Mesothelial cell of epicardium (in vitro differentiated cells): Measurements from ENCODE around the gene KANSL1. TPM values are rescaled to one million over a fixed set of nuclear protein-coding genes. Genes with fewer than 3 reads are reported as not detected.

Experiments used
- DNase-seq, 2 experiments: peaks; one replicate each; pipeline ENCODE4 v3.0.0; 2021; ENCODE audit warnings: low spot score in 2 of 2; ENCODE audit not compliant: unreplicated experiment in 2 of 2
- H3K27ac Mint-ChIP-seq: 2 replicates; pipeline ENCODE4 v1.8.0; 2021; ENCODE audit warnings: mixed read lengths
- H3K27me3 Mint-ChIP-seq: 2 replicates; pipeline ENCODE4 v1.8.0; 2021; ENCODE audit warnings: low read depth, mixed read lengths
- H3K36me3 Mint-ChIP-seq: 2 replicates; pipeline ENCODE4 v1.8.0; 2021; ENCODE audit warnings: mixed read lengths
- H3K4me1 Mint-ChIP-seq: 2 replicates; pipeline ENCODE4 v1.8.0; 2021; ENCODE audit warnings: mixed read lengths
- H3K4me3 Mint-ChIP-seq: 2 replicates; pipeline ENCODE4 v1.8.0; 2021; ENCODE audit warnings: mild to moderate bottlenecking, moderate library complexity, mixed read lengths
- H3K9me3 Mint-ChIP-seq: 2 replicates; pipeline ENCODE4 v1.8.0; 2021; ENCODE audit warnings: mixed read lengths
- total RNA-seq: library from RNA; stranded (reverse); gene quantifications from 3 replicates; pipeline ENCODE4 v1.2.1, GENCODE V29; 2021
- TF ChIP-seq, protein P1 (sequence below): fragments of 200-600 bp; sonication (generic); IDR thresholded peaks from one replicate; pipeline ENCODE4 v1.5.0; 2021; ENCODE audit warnings: antibody characterized with exemption; ENCODE audit not compliant: unreplicated experiment

Gene KANSL1
- total RNA-seq, 1 donor from 2014 or later = 189 TPM

DNA sequence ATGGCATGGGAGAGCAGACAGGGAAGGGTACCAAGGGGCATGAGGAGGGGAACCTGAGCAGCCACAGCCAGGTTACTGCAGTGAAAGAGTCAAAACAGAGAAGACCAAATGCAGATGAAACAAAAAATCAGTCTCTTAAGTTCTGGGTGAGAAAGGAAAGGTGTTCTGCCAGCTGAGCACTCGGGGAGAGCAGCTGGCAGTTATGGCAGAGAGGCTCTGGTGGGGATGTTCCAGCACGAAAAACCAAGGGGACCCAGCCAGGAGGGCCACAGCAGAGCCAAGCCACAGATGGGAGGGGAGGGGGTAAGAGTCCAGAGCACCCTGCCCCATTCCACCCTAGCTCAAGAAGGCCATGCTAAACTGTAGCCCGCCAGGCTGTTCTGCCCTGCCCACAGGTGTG, 162.5 kb downstream of the KANSL1 start:
- no peaks in the 10 kb centered on the region for H3K4me1 Mint-ChIP-seq
- TF ChIP-seq, protein P1, sequence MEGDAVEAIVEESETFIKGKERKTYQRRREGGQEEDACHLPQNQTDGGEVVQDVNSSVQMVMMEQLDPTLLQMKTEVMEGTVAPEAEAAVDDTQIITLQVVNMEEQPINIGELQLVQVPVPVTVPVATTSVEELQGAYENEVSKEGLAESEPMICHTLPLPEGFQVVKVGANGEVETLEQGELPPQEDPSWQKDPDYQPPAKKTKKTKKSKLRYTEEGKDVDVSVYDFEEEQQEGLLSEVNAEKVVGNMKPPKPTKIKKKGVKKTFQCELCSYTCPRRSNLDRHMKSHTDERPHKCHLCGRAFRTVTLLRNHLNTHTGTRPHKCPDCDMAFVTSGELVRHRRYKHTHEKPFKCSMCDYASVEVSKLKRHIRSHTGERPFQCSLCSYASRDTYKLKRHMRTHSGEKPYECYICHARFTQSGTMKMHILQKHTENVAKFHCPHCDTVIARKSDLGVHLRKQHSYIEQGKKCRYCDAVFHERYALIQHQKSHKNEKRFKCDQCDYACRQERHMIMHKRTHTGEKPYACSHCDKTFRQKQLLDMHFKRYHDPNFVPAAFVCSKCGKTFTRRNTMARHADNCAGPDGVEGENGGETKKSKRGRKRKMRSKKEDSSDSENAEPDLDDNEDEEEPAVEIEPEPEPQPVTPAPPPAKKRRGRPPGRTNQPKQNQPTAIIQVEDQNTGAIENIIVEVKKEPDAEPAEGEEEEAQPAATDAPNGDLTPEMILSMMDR = no peak
- H3K9me3 Mint-ChIP-seq = no peaks in the 10 kb centered on the region
- H3K4me3 Mint-ChIP-seq = no peak overlapping the region
- H3K27me3 Mint-ChIP-seq = no peaks in the 10 kb centered on the region
- H3K36me3 Mint-ChIP-seq = peaks cover 47% of the 10 kb centered on the region
- H3K27ac Mint-ChIP-seq = no peak overlapping the region
- no peak for DNase-seq

GRCh38 chr17:46029627-46030026, 163.6 kb downstream of the KANSL1 start:
- TF ChIP-seq, protein P1 = no peak
- H3K4me1 Mint-ChIP-seq = no peaks in the 10 kb centered on the region
- H3K27ac Mint-ChIP-seq = no peak overlapping the region
- DNase-seq = no peak
- H3K36me3 Mint-ChIP-seq = peaks cover 45% of the 10 kb centered on the region
- H3K9me3 Mint-ChIP-seq = no peaks in the 10 kb centered on the region
- H3K27me3 Mint-ChIP-seq = no peaks in the 10 kb centered on the region
- no peak overlapping the region for H3K4me3 Mint-ChIP-seq

DNA sequence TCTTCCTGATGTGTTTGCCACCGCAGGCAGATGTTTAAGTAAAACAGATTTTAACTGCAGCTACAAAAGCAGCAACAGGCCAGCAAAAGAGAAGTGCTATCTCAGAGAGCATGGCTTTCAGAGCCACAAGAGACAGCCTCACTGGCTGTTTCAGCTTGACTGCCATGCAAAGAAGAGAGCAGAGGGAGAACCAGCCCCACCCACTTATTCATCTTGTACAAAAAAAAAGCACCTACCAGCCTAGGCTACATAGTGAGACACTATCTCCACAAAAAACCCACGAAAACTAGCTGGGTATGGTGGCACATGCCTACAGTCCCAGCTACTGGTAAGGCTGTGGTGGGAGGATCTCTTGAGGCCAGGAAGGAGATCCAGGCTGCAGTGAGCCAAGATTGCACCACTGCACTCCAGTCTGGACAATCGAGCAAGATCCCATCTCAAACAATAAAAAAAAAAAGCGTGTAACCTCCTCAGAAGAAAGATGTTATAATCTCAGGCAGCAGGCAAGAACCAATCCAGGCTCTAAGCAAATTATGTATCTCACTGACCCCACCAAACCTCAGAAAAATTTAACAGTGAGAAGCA, 164.2 kb downstream of the KANSL1 start:
- DNase-seq = no peak
- Mint-ChIP-seq H3K27me3 (no peaks in the 10 kb centered on the region), H3K4me1 (no peaks in the 10 kb centered on the region), H3K4me3 (no peak overlapping the region), H3K27ac (peak overlapping the region; percentile 21), H3K36me3 (peaks cover 42% of the 10 kb centered on the region), H3K9me3 (no peaks in the 10 kb centered on the region)
- TF ChIP-seq, protein P1 = no peak

DNA sequence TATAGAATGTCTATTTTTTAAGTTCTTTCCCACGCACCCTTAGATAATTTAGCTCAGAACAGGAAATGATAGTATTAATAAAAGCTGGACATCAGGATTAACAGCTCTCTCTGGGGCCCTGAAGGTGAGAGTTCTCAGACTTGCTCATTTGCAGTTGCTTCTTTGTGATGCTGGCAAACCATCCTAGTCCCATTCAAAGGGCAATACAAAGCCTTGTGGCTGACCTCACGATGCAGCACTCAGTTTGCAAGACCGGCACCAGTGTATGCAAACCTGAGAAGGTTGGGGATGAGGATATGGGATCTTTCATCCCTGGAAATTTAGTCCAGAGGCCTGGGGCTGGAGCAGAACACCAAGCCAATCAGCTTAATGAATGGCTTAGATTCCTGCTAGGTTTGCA, 164.9 kb downstream of the KANSL1 start:
- DNase-seq = no peak
- no peaks in the 10 kb centered on the region for H3K27me3 Mint-ChIP-seq
- TF ChIP-seq, protein P1 = no peak
- peaks cover 40% of the 10 kb centered on the region for H3K36me3 Mint-ChIP-seq
- H3K4me1 Mint-ChIP-seq = no peaks in the 10 kb centered on the region
- no peaks in the 10 kb centered on the region for H3K9me3 Mint-ChIP-seq
- no peak overlapping the region for H3K27ac Mint-ChIP-seq
- H3K4me3 Mint-ChIP-seq = no peak overlapping the region

DNA sequence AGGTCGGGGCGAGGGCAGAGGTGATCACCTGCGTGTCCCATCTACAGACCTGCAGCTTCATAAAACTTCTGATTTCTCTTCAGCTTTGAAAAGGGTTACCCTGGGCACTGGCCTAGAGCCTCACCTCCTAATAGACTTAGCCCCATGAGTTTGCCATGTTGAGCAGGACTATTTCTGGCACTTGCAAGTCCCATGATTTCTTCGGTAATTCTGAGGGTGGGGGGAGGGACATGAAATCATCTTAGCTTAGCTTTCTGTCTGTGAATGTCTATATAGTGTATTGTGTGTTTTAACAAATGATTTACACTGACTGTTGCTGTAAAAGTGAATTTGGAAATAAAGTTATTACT, 165.3 kb downstream of the KANSL1 start:
- H3K36me3 Mint-ChIP-seq = peaks cover 40% of the 10 kb centered on the region
- no peak overlapping the region for H3K4me3 Mint-ChIP-seq
- H3K4me1 Mint-ChIP-seq = no peaks in the 10 kb centered on the region
- H3K27me3 Mint-ChIP-seq = no peaks in the 10 kb centered on the region
- TF ChIP-seq, protein P1 = no peak
- DNase-seq = no peak
- no peak overlapping the region for H3K27ac Mint-ChIP-seq
- H3K9me3 Mint-ChIP-seq = no peaks in the 10 kb centered on the region
